Keratinocyte (primary cell): ENCODE results near the gene TM2D3. TPM values are rescaled to one million over a fixed set of nuclear protein-coding genes. Genes with fewer than 3 reads are reported as not detected.

Source experiments
- DNase-seq: peaks from one replicate; pipeline ENCODE4 v3.0.0-alpha.2; 2011; ENCODE audit warnings: low read depth, missing footprints, low spot score
- FAIRE-seq: peaks from 2 replicates; lab custom pipeline; 2011; peaks lifted over from hg19 to GRCh38; lab: Jason Lieb, UNC
- H2AFZ ChIP-seq: 2 replicates; pipeline ENCODE4 v1.6.0; 2012; ENCODE audit warnings: low read length, control low read depth, inconsistent platforms; ENCODE audit not compliant: control insufficient read depth
- H3K27ac ChIP-seq: 2 replicates; pipeline ENCODE4 v1.5.1; 2011; ENCODE audit warnings: low read length; ENCODE audit not compliant: control insufficient read depth, insufficient read depth
- H3K27me3 ChIP-seq: 3 replicates; pipeline ENCODE4 v1.6.0; 2011; ENCODE audit warnings: low read length; ENCODE audit not compliant: control insufficient read depth, insufficient read depth; ENCODE audit errors: extremely low read depth
- H3K36me3 ChIP-seq, 2 experiments: 2 replicates in 1 of 2; 3 replicates in 1 of 2; pipeline ENCODE4 v1.5.1; 2011; ENCODE audit warnings: low read length in 2 of 2, mild to moderate bottlenecking in 1 of 2; ENCODE audit not compliant: control insufficient read depth in 2 of 2, insufficient read depth in 2 of 2; ENCODE audit errors: extremely low read depth in 1 of 2
- H3K4me1 ChIP-seq: 3 replicates; pipeline ENCODE4 v1.5.1; 2011; ENCODE audit warnings: low read length; ENCODE audit not compliant: control insufficient read depth, insufficient read depth; ENCODE audit errors: extremely low read depth
- H3K4me2 ChIP-seq: 3 replicates; pipeline ENCODE4 v1.6.0; 2011; ENCODE audit warnings: low read depth, low read length; ENCODE audit not compliant: control insufficient read depth, insufficient read depth; ENCODE audit errors: extremely low read depth
- H3K4me3 ChIP-seq, 3 experiments: fragments of 200-600 bp in 1 of 3; sonication (generic) in 1 of 3; 2 replicates in 2 of 3; 3 replicates in 1 of 3; pipeline ENCODE4 v1.5.1; 2011 to 2016; ENCODE audit warnings: low read length in 3 of 3, mild to moderate bottlenecking in 3 of 3, control low read depth in 2 of 3, inconsistent platforms in 1 of 3, low read depth in 1 of 3, mixed read lengths in 1 of 3, mixed run types in 1 of 3, moderate library complexity in 1 of 3; ENCODE audit not compliant: control insufficient read depth in 2 of 3, insufficient read depth in 2 of 3; ENCODE audit errors: extremely low read depth in 1 of 3
- H3K79me2 ChIP-seq: 2 replicates; pipeline ENCODE4 v1.6.0; 2012; ENCODE audit warnings: low read length; ENCODE audit not compliant: control insufficient read depth, insufficient read depth
- H3K9ac ChIP-seq: 3 replicates; pipeline ENCODE4 v1.6.0; 2011; ENCODE audit warnings: low read length; ENCODE audit not compliant: control insufficient read depth, insufficient read depth; ENCODE audit errors: extremely low read depth
- H3K9me1 ChIP-seq: 3 replicates; pipeline ENCODE4 v1.6.0; 2011; ENCODE audit warnings: low read length; ENCODE audit not compliant: control insufficient read depth, insufficient read depth; ENCODE audit errors: extremely low read depth
- H3K9me3 ChIP-seq: 2 replicates; pipeline ENCODE4 v1.5.1; 2012; ENCODE audit warnings: low read depth, low read length; ENCODE audit not compliant: control insufficient read depth
- H4K20me1 ChIP-seq: 3 replicates; pipeline ENCODE4 v1.6.0; 2011; ENCODE audit warnings: low read length; ENCODE audit not compliant: control insufficient read depth, insufficient read depth; ENCODE audit errors: extremely low read depth
- CTCF ChIP-seq, 3 experiments: IDR thresholded peaks in 1 of 3; conservative IDR thresholded peaks in 1 of 3; optimal IDR thresholded peaks in 1 of 3; 2 replicates in 2 of 3; 3 replicates in 1 of 3; pipeline versions ENCODE3 to v1.5.1; 2011; ENCODE audit warnings: low read length in 3 of 3, mild to moderate bottlenecking in 3 of 3, moderate library complexity in 2 of 3, control low read depth in 1 of 3, inconsistent platforms in 1 of 3; ENCODE audit not compliant: insufficient read depth in 2 of 3; ENCODE audit errors: extremely low read depth in 1 of 3
- EZH2 ChIP-seq: IDR thresholded peaks from one replicate; pipeline ENCODE4 v1.6.1; 2012; ENCODE audit warnings: inconsistent platforms, mild to moderate bottlenecking, low read length, moderate library complexity
- dilution Hi-C: fragments of 300-500 bp; cut with MboI; formaldehyde crosslinking; loops from one replicate; pipeline ENCODE4 v1.7.0; 2020; ENCODE audit warnings: low sequenced_read_pairs; ENCODE audit not compliant: extremely low pct_ligation_motif_present
- polyA plus RNA-seq, 5 experiments: library from polyadenylated mRNA; depleted of rRNA in 3 of 5; stranded (reverse) in 3 of 5; stranded (forward) in 1 of 5; unstranded in 1 of 5; fragments of >200 nt; gene quantifications; 1 replicate in 1 of 5; 2 replicates in 3 of 5; 3 replicates in 1 of 5; pipeline versions ENCODE4 v1.2.1 to v1.2.3, GENCODE V29; 2011 to 2012; ENCODE audit warnings: missing spikeins in 2 of 5, low read depth in 1 of 5, low replicate concordance in 1 of 5

TM2D3 gene
- polyA plus RNA-seq, 1 donor (not counting 4 experiments of a cell fraction or from before 2014, with no cell fraction given) = 56.7 TPM

- Histone ChIP-seq H3K36me3 (peaks cover 6 to 11% of the 10 kb centered on the region in 2 experiments), H3K4me1 (peaks cover 10% of the 10 kb centered on the region), H3K4me3 (peak overlapping the region; percentile 73 to 98 (median 93)), H3K9ac (peak overlapping the region; percentile 95), H4K20me1 (no peaks in the 10 kb centered on the region), H3K9me1 (no peaks in the 10 kb centered on the region), H3K4me2 (peak overlapping the region; percentile 97), H3K79me2 (peaks cover 39% of the 10 kb centered on the region), H3K27me3 (no peaks in the 10 kb centered on the region), H3K9me3 (no peaks in the 10 kb centered on the region), H3K27ac (peak overlapping the region; percentile 93), H2AFZ (peak overlapping the region; percentile 94)
- no peak for TF ChIP-seq EZH2
- no peak for TF ChIP-seq CTCF (optimal IDR thresholded peaks at IDR 0.05 in 1 of 3, IDR thresholded peaks at IDR 0.05 in 1 of 3, conservative IDR thresholded peaks at IDR 0.05 in 1 of 3; ENCODE audit: extremely low read depth in 1 of 3, insufficient read depth in 2 of 3, low read length in 3 of 3)
- FAIRE-seq (no peak), DNase-seq (no peak)
- dilution Hi-C loops = no loop called here
Observed at GRCh38 chr15:101651554-101652097, 555 bp downstream of the TM2D3 start.

GRCh38 chr15:101650145-101650544 lies 2.0 kb downstream of the TM2D3 start:
- H3K9me3 ChIP-seq = no peaks in the 10 kb centered on the region
- FAIRE-seq (no peak), DNase-seq (no peak)
- no peaks in the 10 kb centered on the region for H3K27me3 ChIP-seq
- H3K4me3 ChIP-seq = no peak overlapping the region
- TF ChIP-seq CTCF (optimal IDR thresholded peaks at IDR 0.05 in 1 of 3, IDR thresholded peaks at IDR 0.05 in 1 of 3, conservative IDR thresholded peaks at IDR 0.05 in 1 of 3; ENCODE audit: extremely low read depth in 1 of 3, insufficient read depth in 2 of 3, low read length in 3 of 3) = no peak
- no peak for TF ChIP-seq EZH2
- no peaks in the 10 kb centered on the region for H3K9me1 ChIP-seq
- peaks cover 6 to 14% of the 10 kb centered on the region in 2 experiments for H3K36me3 ChIP-seq
- H3K4me1 ChIP-seq = peaks cover 10% of the 10 kb centered on the region
- dilution Hi-C loops = no loop called here
- H4K20me1 ChIP-seq = no peaks in the 10 kb centered on the region
- peak overlapping the region; percentile 97 for H3K4me2 ChIP-seq
- H3K9ac ChIP-seq = no peak overlapping the region
- no peak overlapping the region for H2AFZ ChIP-seq
- no peak overlapping the region for H3K27ac ChIP-seq
- peaks cover 41% of the 10 kb centered on the region for H3K79me2 ChIP-seq
